Neural cell (in vitro differentiated cells): ENCODE results near the gene ADGRA1.

Experiments used
- EP300 ChIP-seq: fragments of 450-650 bp; conservative IDR thresholded peaks from 2 replicates; pipeline ENCODE4 v1.6.1; 2014; ENCODE audit warnings: antibody characterized with exemption, mild to moderate bottlenecking, moderate library complexity; ENCODE audit not compliant: poor library complexity, severe bottlenecking
- EZH2 ChIP-seq: fragments of 200-600, 300-800 bp; shearing (Covaris generic), sonication (generic); IDR thresholded peaks from 2 replicates; pipeline ENCODE4 v1.6.1; 2014; ENCODE audit warnings: antibody characterized with exemption, low read length, borderline replicate concordance, mild to moderate bottlenecking; ENCODE audit not compliant: insufficient read depth, poor library complexity, severe bottlenecking
- MXI1 ChIP-seq: fragments of 450-650 bp; conservative IDR thresholded peaks from 2 replicates; pipeline ENCODE4 v1.6.1; 2014; ENCODE audit warnings: antibody characterized with exemption, mild to moderate bottlenecking; ENCODE audit not compliant: poor library complexity, severe bottlenecking
- POLR2AphosphoS5 ChIP-seq: IDR thresholded peaks from 2 replicates; pipeline ENCODE4 v1.6.1; 2012
- REST ChIP-seq: IDR thresholded peaks from 2 replicates; pipeline ENCODE4 v1.6.1; 2012; ENCODE audit warnings: borderline replicate concordance
- TAF1 ChIP-seq: IDR thresholded peaks from 2 replicates; pipeline ENCODE4 v1.6.1; 2012; ENCODE audit warnings: low read depth
- TF ChIP-seq, protein P1 (sequence below): fragments of 450-650 bp; IDR thresholded peaks from 2 replicates; pipeline ENCODE4 v1.5.1; 2014; ENCODE audit warnings: antibody characterized with exemption, mild to moderate bottlenecking, moderate library complexity; ENCODE audit not compliant: poor library complexity, severe bottlenecking

GRCh38 chr10:133068111-133069032 lies 19.4 kb upstream of the ADGRA1 start:
- TF ChIP-seq, protein P1, sequence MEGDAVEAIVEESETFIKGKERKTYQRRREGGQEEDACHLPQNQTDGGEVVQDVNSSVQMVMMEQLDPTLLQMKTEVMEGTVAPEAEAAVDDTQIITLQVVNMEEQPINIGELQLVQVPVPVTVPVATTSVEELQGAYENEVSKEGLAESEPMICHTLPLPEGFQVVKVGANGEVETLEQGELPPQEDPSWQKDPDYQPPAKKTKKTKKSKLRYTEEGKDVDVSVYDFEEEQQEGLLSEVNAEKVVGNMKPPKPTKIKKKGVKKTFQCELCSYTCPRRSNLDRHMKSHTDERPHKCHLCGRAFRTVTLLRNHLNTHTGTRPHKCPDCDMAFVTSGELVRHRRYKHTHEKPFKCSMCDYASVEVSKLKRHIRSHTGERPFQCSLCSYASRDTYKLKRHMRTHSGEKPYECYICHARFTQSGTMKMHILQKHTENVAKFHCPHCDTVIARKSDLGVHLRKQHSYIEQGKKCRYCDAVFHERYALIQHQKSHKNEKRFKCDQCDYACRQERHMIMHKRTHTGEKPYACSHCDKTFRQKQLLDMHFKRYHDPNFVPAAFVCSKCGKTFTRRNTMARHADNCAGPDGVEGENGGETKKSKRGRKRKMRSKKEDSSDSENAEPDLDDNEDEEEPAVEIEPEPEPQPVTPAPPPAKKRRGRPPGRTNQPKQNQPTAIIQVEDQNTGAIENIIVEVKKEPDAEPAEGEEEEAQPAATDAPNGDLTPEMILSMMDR, result no peak
- TF ChIP-seq REST (no peak), POLR2AphosphoS5 (no peak), TAF1 (no peak), EP300 (no peak), MXI1 (no peak), EZH2 (no peak)
